Measurements from ENCODE around the gene STAG2. TPM values are rescaled to one million over a fixed set of nuclear protein-coding genes. Genes with fewer than 3 reads are reported as not detected.

STAG2 gene
- total RNA-seq, 3 donors from 2014 or later = 60.2 to 91.1 (median 69.5) TPM

GRCh38 chrX:123965712-123966111 lies 4.2 kb downstream of the STAG2 start:
- Histone ChIP-seq H3K36me3 (ENCODE audit: low read depth) (no peaks in the 10 kb centered on the region), H3K4me3 (no peak overlapping the region), H3K9me3 (no peaks in the 10 kb centered on the region), H3K4me1 (ENCODE audit: low read depth) (no peaks in the 10 kb centered on the region)
- intact Hi-C loops (cut with DNase I, micrococcal nuclease) = no loop called here
- no peak for TF ChIP-seq CTCF (IDR thresholded peaks at IDR 0.05)
- ATAC-seq (no peak), DNase-seq (no peak)

GRCh38 chrX:123967497-123967896 lies 6.0 kb downstream of the STAG2 start:
- H3K9me3 ChIP-seq = no peaks in the 10 kb centered on the region
- H3K4me3 ChIP-seq = no peak overlapping the region
- intact Hi-C loops (cut with DNase I, micrococcal nuclease) = no loop called here
- ATAC-seq (no peak), DNase-seq (no peak)
- no peak for TF ChIP-seq CTCF (IDR thresholded peaks at IDR 0.05)
- H3K4me1 ChIP-seq (ENCODE audit: low read depth) = no peaks in the 10 kb centered on the region
- H3K36me3 ChIP-seq (ENCODE audit: low read depth) = no peaks in the 10 kb centered on the region

GRCh38 chrX:123968383-123969050 lies 7.0 kb downstream of the STAG2 start:
- intact Hi-C loops (cut with DNase I, micrococcal nuclease) = no loop called here
- Histone ChIP-seq H3K36me3 (ENCODE audit: low read depth) (no peaks in the 10 kb centered on the region), H3K9me3 (no peaks in the 10 kb centered on the region), H3K4me1 (ENCODE audit: low read depth) (no peaks in the 10 kb centered on the region), H3K4me3 (no peak overlapping the region)
- no peak for TF ChIP-seq CTCF (IDR thresholded peaks at IDR 0.05)
- ATAC-seq (no peak), DNase-seq (no peak)

GRCh38 chrX:123971982-123972381 lies 10.5 kb downstream of the STAG2 start:
- H3K9me3 ChIP-seq = no peaks in the 10 kb centered on the region
- intact Hi-C loops (cut with DNase I, micrococcal nuclease) = no loop called here
- H3K4me3 ChIP-seq = no peak overlapping the region
- DNase-seq (no peak), ATAC-seq (no peak)
- no peak for TF ChIP-seq CTCF (IDR thresholded peaks at IDR 0.05)
- H3K4me1 ChIP-seq (ENCODE audit: low read depth) = peaks cover 3% of the 10 kb centered on the region
- H3K36me3 ChIP-seq (ENCODE audit: low read depth) = no peaks in the 10 kb centered on the region

- ATAC-seq (no peak), DNase-seq (no peak)
- Histone ChIP-seq H3K4me1 (ENCODE audit: low read depth) (peaks cover 4% of the 10 kb centered on the region), H3K9me3 (no peaks in the 10 kb centered on the region), H3K4me3 (no peak overlapping the region), H3K36me3 (ENCODE audit: low read depth) (no peaks in the 10 kb centered on the region)
- intact Hi-C loops (cut with DNase I, micrococcal nuclease) = no loop called here
- TF ChIP-seq CTCF (IDR thresholded peaks at IDR 0.05) = no peak
Measured at GRCh38 chrX:123973921-123974320, 12.4 kb downstream of the STAG2 start.

- Histone ChIP-seq H3K4me3 (no peak overlapping the region), H3K36me3 (ENCODE audit: low read depth) (no peaks in the 10 kb centered on the region), H3K4me1 (ENCODE audit: low read depth) (peaks cover 4% of the 10 kb centered on the region), H3K9me3 (no peaks in the 10 kb centered on the region)
- ATAC-seq (peak; percentile 51), DNase-seq (no peak)
- intact Hi-C loops (cut with DNase I, micrococcal nuclease) = no loop called here
- TF ChIP-seq CTCF (IDR thresholded peaks at IDR 0.05) = no peak
Measured at GRCh38 chrX:123975180-123975579, 13.7 kb downstream of the STAG2 start.

Measured in mucosa of descending colon (tissue), 3 donors.